H1 (cell line): Measurements from ENCODE around the gene TRABD2B. TPM values are rescaled to one million over a fixed set of nuclear protein-coding genes. Genes with fewer than 3 reads are reported as not detected.

Source experiments
- CTCF ChIA-PET: fragments of 300-600 bp; sonication (Branson Sonifier 250); formaldehyde crosslinking; loops from one replicate; lab custom pipeline; 2021; ENCODE audit not compliant: partially characterized antibody; lab: Charles Lee
- POLR2A ChIA-PET: fragments of 300-600 bp; sonication (Branson Sonifier 250); formaldehyde crosslinking; loops from one replicate; lab custom pipeline; 2021; ENCODE audit warnings: inconsistent platforms; ENCODE audit not compliant: partially characterized antibody; lab: Charles Lee
- DNase-seq, 2 experiments: peaks; one replicate each; pipeline versions ENCODE4 v3.0.0 to v3.0.0-alpha.2; 2010 to 2022; ENCODE audit warnings: low spot score in 2 of 2, low read depth in 1 of 2, mixed read lengths in 1 of 2
- FAIRE-seq: peaks from 2 replicates; lab custom pipeline; 2011; peaks lifted over from hg19 to GRCh38; lab: Jason Lieb, UNC
- H2AFZ ChIP-seq: 2 replicates; pipeline ENCODE4 v1.8.1; 2012; ENCODE audit warnings: low read length, inconsistent platforms
- H2AK5ac ChIP-seq: 2 replicates; pipeline ENCODE4 v1.6.1; 2013; ENCODE audit warnings: low read depth, low read length
- H2BK120ac ChIP-seq: replicated peaks from 2 replicates; pipeline ENCODE3; 2013; ENCODE audit warnings: low read depth, low read length, inconsistent platforms
- H2BK12ac ChIP-seq: 2 replicates; pipeline ENCODE4 v1.6.1; 2013; ENCODE audit warnings: low read depth, low read length
- H2BK15ac ChIP-seq: 2 replicates; pipeline ENCODE4 v1.6.1; 2013; ENCODE audit warnings: low read length
- H2BK20ac ChIP-seq: 2 replicates; pipeline ENCODE4 v1.6.1; 2013; ENCODE audit warnings: low read length
- H2BK5ac ChIP-seq: 2 replicates; pipeline ENCODE4 v1.6.1; 2013; ENCODE audit warnings: low read depth, low read length
- H3K14ac ChIP-seq: 2 replicates; pipeline ENCODE4 v1.6.1; 2013; ENCODE audit warnings: inconsistent platforms; ENCODE audit not compliant: insufficient read length
- H3K18ac ChIP-seq: 2 replicates; pipeline ENCODE4 v1.6.1; 2013; ENCODE audit warnings: low read length; ENCODE audit errors: extremely low read depth
- H3K23ac ChIP-seq: 2 replicates; pipeline ENCODE4 v1.6.1; 2013; ENCODE audit warnings: inconsistent platforms; ENCODE audit not compliant: insufficient read length
- H3K23me2 ChIP-seq: 2 replicates; pipeline ENCODE4 v1.6.1; 2013; ENCODE audit warnings: low read depth, low read length
- H3K27ac ChIP-seq: 2 replicates; pipeline ENCODE4 v1.6.1; 2011; ENCODE audit warnings: low read depth, low read length, inconsistent platforms
- H3K27me3 ChIP-seq, 4 experiments: replicated peaks in 1 of 4; 1 replicate in 1 of 4; 2 replicates in 3 of 4; pipeline versions ENCODE4 v1.6.1 to v1.8.1; 2011 to 2013; ENCODE audit warnings: low read length in 3 of 4, mild to moderate bottlenecking in 3 of 4, inconsistent platforms in 2 of 4, mixed read lengths in 2 of 4, moderate library complexity in 1 of 4; ENCODE audit not compliant: control insufficient read depth in 3 of 4, insufficient read depth in 3 of 4; ENCODE audit errors: extremely low read depth in 1 of 4
- H3K36me3 ChIP-seq, 4 experiments: 2 replicates each; pipeline versions ENCODE4 v1.6.1 to v1.8.1; 2011 to 2013; ENCODE audit warnings: mild to moderate bottlenecking in 4 of 4, low read length in 3 of 4, moderate library complexity in 2 of 4, control low read depth in 1 of 4, inconsistent platforms in 1 of 4; ENCODE audit not compliant: insufficient read depth in 4 of 4, control insufficient read depth in 2 of 4
- H3K4ac ChIP-seq: replicated peaks from 2 replicates; pipeline ENCODE3; 2013; ENCODE audit warnings: low read length, low read depth, mixed read lengths, inconsistent platforms; ENCODE audit not compliant: insufficient read length
- H3K4me1 ChIP-seq, 4 experiments: replicated peaks in 1 of 4; 1 replicate in 1 of 4; 2 replicates in 3 of 4; pipeline versions ENCODE4 v1.6.1 to v1.8.1; 2011 to 2013; ENCODE audit warnings: low read length in 3 of 4, inconsistent platforms in 2 of 4, mixed read lengths in 1 of 4; ENCODE audit not compliant: insufficient read depth in 4 of 4, control insufficient read depth in 3 of 4
- H3K4me2 ChIP-seq, 2 experiments: 2 replicates each; pipeline versions ENCODE4 v1.6.1 to v1.8.1; 2011 to 2013; ENCODE audit warnings: low read depth in 2 of 2, low read length in 2 of 2, control low read depth in 1 of 2, inconsistent platforms in 1 of 2, mild to moderate bottlenecking in 1 of 2; ENCODE audit not compliant: insufficient read depth in 1 of 2
- H3K4me3 ChIP-seq, 4 experiments: fragments of 200-600, 300-600 bp in 1 of 4; sonication (generic), shearing (Covaris generic), sonication (Bioruptor Twin) in 1 of 4; 2 replicates each; pipeline versions ENCODE4 v1.5.1 to v1.8.1; 2011 to 2016; ENCODE audit warnings: low read length in 4 of 4, low read depth in 3 of 4, control low read depth in 2 of 4, inconsistent platforms in 2 of 4, mild to moderate bottlenecking in 2 of 4, mixed read lengths in 1 of 4, moderate library complexity in 1 of 4; ENCODE audit not compliant: insufficient read depth in 2 of 4; ENCODE audit errors: extremely low read depth in 1 of 4
- H3K56ac ChIP-seq: replicated peaks from 2 replicates; pipeline ENCODE3; 2013; ENCODE audit warnings: low read depth, mild to moderate bottlenecking, mixed read lengths, low read length, inconsistent platforms; ENCODE audit not compliant: insufficient read length
- H3K79me1 ChIP-seq: 2 replicates; pipeline ENCODE4 v1.6.1; 2013; ENCODE audit warnings: low read depth, low read length, control low read depth
- H3K79me2 ChIP-seq, 2 experiments: 2 replicates each; pipeline versions ENCODE4 v1.6.1 to v1.8.1; 2012 to 2013; ENCODE audit warnings: low read length in 2 of 2, mild to moderate bottlenecking in 2 of 2, inconsistent platforms in 1 of 2; ENCODE audit not compliant: insufficient read depth in 2 of 2, control insufficient read depth in 1 of 2
- H3K9ac ChIP-seq, 4 experiments: replicated peaks in 1 of 4; 1 replicate in 1 of 4; 2 replicates in 3 of 4; pipeline versions ENCODE4 v1.6.1 to v1.8.1; 2011 to 2013; ENCODE audit warnings: low read depth in 3 of 4, low read length in 3 of 4, control low read depth in 2 of 4, mild to moderate bottlenecking in 2 of 4, moderate library complexity in 2 of 4, inconsistent platforms in 1 of 4; ENCODE audit errors: extremely low read depth in 1 of 4
- H3K9me3 ChIP-seq, 2 experiments: 2 replicates each; pipeline versions ENCODE4 v1.6.1 to v1.8.1; 2012 to 2013; ENCODE audit warnings: mild to moderate bottlenecking in 2 of 2, moderate library complexity in 2 of 2, control low read depth in 1 of 2, inconsistent platforms in 1 of 2, low read depth in 1 of 2, low read length in 1 of 2, mixed read lengths in 1 of 2; ENCODE audit not compliant: insufficient read depth in 2 of 2
- H4K20me1 ChIP-seq, 2 experiments: replicated peaks in 1 of 2; 2 replicates each; pipeline versions ENCODE3 to v1.8.1; 2011 to 2013; ENCODE audit warnings: inconsistent platforms in 2 of 2, low read length in 2 of 2, mild to moderate bottlenecking in 1 of 2; ENCODE audit not compliant: insufficient read depth in 2 of 2, control insufficient read depth in 1 of 2
- H4K5ac ChIP-seq: 2 replicates; pipeline ENCODE4 v1.6.1; 2013; ENCODE audit warnings: low read length, low read depth, mixed read lengths, inconsistent platforms; ENCODE audit not compliant: insufficient read length
- H4K8ac ChIP-seq: 2 replicates; pipeline ENCODE4 v1.8.0; 2013; ENCODE audit warnings: mild to moderate bottlenecking, moderate library complexity, low read length, inconsistent platforms; ENCODE audit not compliant: insufficient read depth; ENCODE audit errors: extremely low read depth
- H4K91ac ChIP-seq: replicated peaks from 2 replicates; pipeline ENCODE3; 2013; ENCODE audit warnings: low read length, mixed read lengths, inconsistent platforms; ENCODE audit not compliant: insufficient read length
- CREB1 ChIP-seq: IDR thresholded peaks from 2 replicates; pipeline ENCODE4 v1.6.1; 2012; ENCODE audit warnings: inconsistent platforms
- TCF12 ChIP-seq: IDR thresholded peaks from 2 replicates; pipeline ENCODE4 v1.6.1; 2011; ENCODE audit warnings: low read depth, mild to moderate bottlenecking, low read length
- WGBS, 2 experiments: shearing (Covaris generic) in 1 of 2; methylation state at CpG; one replicate each; pipeline versions ENCODE4 v1.1.6 to v1.1.7; 2013 to 2015; ENCODE audit warnings: low lambda C conversion rate in 2 of 2, mixed read lengths in 2 of 2, inconsistent platforms in 1 of 2, low coverage in 1 of 2, missing lambda C conversion rate in 1 of 2; ENCODE audit not compliant: insufficient replicate concordance in 2 of 2, insufficient coverage in 1 of 2, insufficient read length in 1 of 2; ENCODE audit errors: extremely low coverage in 1 of 2, missing lambda C conversion rate in 1 of 2; 5-methylcytosine and 5-hydroxymethylcytosine counted together
- polyA plus RNA-seq, 7 experiments: library from polyadenylated mRNA; depleted of rRNA in 3 of 7; stranded (reverse) in 5 of 7; unstranded in 2 of 7; fragments of >200 nt in 5 of 7; fragments of 200-250 nt in 2 of 7; gene quantifications; 1 replicate in 5 of 7; 2 replicates in 1 of 7; 4 replicates in 1 of 7; pipeline versions ENCODE4 v1.2.1 to v1.2.3, GENCODE V29; 2011 to 2013; ENCODE audit warnings: missing spikeins in 2 of 7, mixed read lengths in 2 of 7
- total RNA-seq: library from RNA; stranded (reverse); fragmentation: NEBNext Ultra II Directional; extraction: Animal tissue kit (Norgen Biotek cat#: 25700); gene quantifications from 2 replicates; pipeline ENCODE4 v1.2.1, GENCODE V29; 2021

Gene TRABD2B
- total and polyA plus RNA-seq, 2 of the 8 experiments (the other 6 are each of a cell fraction or from before 2014, with no cell fraction given) = 0.95 to 3.4 TPM

DNA sequence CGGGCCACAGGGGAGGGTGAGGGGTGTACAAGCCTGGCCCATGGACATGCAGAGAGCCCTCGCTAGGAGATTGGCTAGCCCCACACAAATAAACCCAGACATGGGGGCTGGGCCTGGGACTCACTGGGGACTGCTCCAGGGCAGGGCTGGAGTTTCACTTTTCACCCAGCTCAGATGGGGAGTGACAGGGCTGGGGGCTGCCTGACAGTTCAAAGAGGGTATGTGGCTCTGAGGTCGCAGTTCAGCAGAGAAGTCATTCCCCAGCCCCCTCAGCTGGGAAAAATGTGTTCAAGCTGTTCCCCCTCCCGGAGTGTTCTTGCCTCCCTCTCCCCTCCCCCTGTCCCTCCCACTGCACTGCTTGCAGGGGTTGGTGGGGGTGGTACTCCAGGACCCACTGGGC is 277.1 kb downstream of the TRABD2B start:
- Histone ChIP-seq H3K4ac (no peak overlapping the region), H4K8ac (no peak overlapping the region), H3K14ac (no peak overlapping the region), H4K5ac (no peak overlapping the region), H3K56ac (no peak overlapping the region), H3K9ac (no peak overlapping the region), H2AK5ac (no peak overlapping the region), H2BK20ac (no peak overlapping the region), H2BK12ac (no peak overlapping the region), H2BK5ac (no peak overlapping the region), H2AFZ (no peak overlapping the region), H3K4me2 (no peak overlapping the region), H3K79me1 (no peaks in the 10 kb centered on the region), H3K4me1 (peaks cover 2 to 9% (median 7%) of the 10 kb centered on the region in 4 experiments), H3K9me3 (no peaks in the 10 kb centered on the region), H3K23ac (no peak overlapping the region), H4K20me1 (no peaks in the 10 kb centered on the region), H4K91ac (no peak overlapping the region), H3K79me2 (no peaks in the 10 kb centered on the region), H3K27ac (no peak overlapping the region), H2BK120ac (no peak overlapping the region), H3K18ac (no peak overlapping the region), H3K23me2 (no peaks in the 10 kb centered on the region), H3K27me3 (peaks cover 7 to 25% (median 23%) of the 10 kb centered on the region in 4 experiments), H3K36me3 (no peaks in the 10 kb centered on the region), H2BK15ac (no peak overlapping the region), H3K4me3 (no peak overlapping the region)
- CTCF ChIA-PET = interaction anchor here (1.0 to 11.5 kb wide), 11 partner anchors 11 to 332 kb away, joined by 3 to 129 read pairs (median 4); no protein-coding TSS in a partner anchor
- POLR2A ChIA-PET = no interaction called here
- no peak for DNase-seq
- 61% methylated on average over 3 of the region's 4 CpGs; no CpG with 5 or more reads in 1 of the 2 experiments for WGBS, 2 experiments
- FAIRE-seq = no peak
- TF ChIP-seq TCF12 (no peak), CREB1 (no peak)
